HG03342 (cell line): Measurements from ENCODE around the gene PRKAG3.
"Not testable (repeated sequence)": the region's sequence is repeated elsewhere in the genome, so short reads cannot be mapped to it uniquely, and the experiment has no call there.

Experiments used
- ATAC-seq: cut with Tn5 transposase; IDR thresholded peaks from one replicate; pipeline ENCODE4 v1.9.1; 2021; ENCODE audit warnings: mild to moderate bottlenecking, moderate library complexity; ENCODE audit not compliant: unreplicated experiment

PRKAG3 gene

DNA sequence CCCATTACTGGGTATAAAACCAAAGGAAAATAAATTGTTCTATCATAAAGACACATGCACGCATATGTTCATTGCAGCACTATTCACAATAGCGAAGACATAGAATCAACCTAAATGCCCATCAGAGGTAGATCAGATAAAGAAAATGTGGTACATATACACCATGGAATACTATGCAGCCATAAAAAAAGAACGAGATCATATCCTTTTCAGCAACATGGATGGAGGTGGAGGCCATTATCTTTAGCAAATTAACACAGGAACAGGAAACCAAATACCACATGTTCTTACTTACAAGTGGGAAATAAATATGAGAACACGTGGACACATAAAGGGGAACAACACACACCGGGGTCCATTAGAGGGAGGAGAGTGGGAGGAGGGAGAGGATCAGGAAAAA, 12.7 kb upstream of the PRKAG3 start:
- not testable (repeated sequence) for ATAC-seq

DNA sequence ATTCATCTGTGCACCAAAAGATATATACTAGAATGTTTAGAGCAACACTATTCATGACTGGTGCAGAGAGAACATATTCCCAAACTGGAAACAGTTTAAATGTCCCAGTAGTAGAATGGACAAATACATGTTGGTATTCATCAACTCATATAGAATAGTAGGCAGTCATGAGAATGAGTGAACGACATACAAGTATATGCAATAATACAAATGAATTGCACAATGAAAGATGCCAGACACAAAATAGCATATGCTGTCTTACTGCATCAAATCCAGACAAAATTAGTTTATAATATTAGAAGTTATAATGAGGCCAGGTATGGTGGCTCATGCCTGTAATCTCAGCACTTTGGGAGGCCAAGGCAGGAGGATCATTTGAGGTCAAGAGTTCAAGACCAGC, 8.3 kb upstream of the PRKAG3 start:
- ATAC-seq = no peak

DNA sequence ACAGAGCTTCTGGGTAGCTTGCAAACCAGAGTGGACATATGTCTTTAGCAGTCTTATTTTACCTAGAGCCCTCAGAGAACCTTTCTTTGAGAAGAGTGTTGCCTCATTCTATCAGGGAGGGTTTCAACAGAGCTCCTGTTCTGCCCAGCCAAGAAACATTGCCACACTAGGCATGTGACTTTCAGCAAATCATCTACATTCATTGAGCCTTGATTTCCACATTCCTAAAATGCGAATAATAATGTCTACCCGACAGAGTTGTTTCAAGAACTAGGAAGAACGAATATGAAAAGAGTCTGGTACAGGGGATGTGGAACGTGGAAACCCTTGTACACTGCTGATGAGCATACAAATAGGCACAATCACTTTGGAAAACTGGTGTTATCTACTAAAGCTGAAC, 7.8 kb upstream of the PRKAG3 start:
- no peak for ATAC-seq

DNA sequence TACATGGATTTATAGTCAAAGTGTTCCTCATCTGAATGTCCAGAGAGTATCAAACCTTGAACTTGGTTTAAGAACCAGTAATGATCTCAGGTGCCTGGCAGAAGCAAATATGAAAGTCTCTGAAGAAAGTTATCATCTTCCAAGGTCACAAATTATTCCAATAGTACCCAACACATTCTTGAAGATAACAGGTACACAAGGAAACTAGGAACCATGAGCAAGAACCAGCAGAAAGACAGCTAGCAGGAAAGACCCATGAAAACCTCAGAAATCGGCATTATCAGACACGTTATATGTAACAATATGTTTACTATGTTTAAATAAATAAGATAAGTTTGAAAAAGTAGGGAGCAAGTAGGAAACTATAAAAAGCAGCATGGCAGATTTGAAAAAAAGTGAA, 5.9 kb upstream of the PRKAG3 start:
- ATAC-seq = no peak

DNA sequence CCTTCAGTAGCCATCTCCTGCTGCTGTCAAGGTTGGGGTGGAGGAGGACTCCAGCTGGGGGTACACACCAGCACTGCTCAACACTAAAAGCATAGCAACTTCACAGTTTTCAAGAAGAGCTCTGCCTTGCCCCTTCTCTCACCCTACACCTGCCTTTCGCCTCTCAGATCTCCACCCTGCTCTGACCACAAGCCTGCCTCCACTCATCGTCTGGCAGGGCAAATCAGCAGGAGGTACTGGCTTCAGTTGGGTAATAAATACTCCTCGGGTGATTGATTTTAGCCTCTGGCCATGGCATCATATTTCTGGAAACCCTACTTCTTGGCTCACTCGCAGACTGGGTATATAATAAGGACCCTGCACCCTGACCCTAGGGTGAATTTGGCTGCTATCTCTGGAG, 3.1 kb upstream of the PRKAG3 start:
- ATAC-seq = no peak

DNA sequence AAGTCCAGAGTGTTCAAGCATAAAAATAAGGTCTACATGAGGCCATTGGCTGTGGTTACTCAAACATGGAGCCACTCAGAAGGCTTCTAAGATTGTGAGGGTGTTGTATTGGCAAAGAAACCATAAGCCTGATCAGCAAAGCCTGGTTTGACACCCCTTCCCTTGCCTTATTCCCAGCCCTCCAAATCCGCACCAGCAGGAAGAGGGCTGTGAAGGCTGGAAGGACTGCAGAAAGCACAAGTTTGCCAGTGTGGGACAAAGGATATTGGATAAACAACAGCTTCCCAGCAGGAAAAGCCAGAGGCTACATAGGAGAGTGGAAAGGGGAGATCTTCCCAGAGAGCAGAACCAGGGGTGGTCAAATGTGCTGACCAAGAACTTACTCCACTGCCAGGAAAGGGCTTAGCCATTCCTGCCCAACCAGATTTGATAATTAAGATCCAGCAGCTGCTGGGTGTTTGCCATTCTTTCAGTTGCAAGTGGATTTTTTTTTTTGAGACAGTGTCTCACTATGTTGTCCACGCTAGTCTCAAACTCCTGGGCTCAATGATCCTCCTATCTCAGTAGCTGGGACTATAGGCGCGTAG, 1.5 kb upstream of the PRKAG3 start:
- no peak for ATAC-seq

DNA sequence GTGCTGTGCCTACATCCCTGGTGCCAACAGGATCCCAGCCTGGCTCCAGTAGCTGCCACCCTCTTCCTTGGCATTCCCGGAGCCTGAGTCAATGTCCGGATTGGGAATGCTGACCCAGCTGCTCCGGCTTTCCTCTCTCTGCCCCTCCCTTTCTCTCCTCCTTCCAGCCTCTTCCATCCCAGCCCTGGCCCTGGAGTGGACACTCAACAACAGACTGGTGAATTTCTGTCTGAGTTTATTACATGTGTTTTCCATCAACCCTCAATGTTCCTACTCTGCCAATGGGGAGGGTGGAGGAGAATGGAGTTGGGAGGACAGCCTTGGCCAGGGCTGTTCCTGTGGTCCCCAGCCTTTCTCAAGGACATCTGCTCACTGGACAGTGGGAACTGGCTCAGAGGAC, 917 bp upstream of the PRKAG3 start:
- no peak for ATAC-seq

DNA sequence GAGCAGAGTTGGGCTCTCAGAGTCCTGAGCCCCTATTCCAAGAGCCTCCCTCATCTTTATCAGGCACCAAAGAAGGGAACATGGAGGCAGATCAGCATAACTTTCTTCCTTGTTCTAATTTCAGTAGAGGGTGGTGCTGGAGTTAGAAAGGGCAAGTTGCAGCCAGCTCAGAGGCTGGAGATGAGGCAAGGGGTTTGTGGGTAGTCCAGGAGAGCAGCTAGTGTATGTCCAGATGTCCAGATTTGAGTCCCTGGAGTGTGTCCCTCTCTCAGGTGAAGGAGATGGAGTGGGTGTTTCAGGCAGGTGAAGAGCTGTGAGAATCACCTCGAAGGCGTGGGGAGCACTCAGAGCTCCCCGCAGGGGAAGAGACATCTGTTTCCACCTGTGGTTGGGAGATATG, 478 bp upstream of the PRKAG3 start:
- no peak for ATAC-seq

DNA sequence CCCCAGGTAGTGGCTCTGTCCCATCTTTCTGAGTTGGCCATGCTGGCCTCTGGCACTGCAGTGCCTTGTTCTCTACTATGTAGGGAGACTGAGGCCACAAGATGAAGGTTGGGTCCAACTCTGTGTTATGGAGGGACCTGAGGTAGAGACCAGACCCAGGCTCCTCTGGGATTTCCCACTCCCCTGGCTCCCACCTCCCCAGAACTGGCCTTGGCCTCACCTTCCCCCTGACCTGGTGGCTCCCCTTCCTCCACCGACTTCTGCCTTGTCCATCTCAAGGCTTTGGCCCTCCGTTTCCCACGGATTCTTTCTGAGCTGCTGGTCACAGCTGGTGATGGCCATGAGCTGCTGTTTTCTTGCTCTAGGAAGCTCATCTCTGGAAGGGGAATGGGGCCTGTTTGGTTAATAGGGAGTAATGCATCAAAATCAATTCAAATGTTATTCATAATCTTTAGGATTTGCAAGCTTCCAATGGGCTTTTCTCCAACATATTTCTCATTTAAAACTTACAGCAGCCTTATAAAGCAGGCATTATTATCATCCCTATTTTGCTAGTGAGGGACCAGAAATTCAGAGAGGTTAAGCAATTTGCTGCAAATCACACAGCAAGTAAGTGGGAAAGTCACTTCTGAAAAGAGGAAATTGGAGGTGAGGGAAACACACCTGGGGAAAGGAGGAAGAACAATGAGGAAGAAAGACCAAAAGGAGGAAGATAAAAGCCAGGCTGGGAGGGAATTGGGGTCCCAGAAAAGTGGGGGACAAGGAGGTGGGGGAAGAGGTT, 887 bp downstream of the PRKAG3 start:
- no peak for ATAC-seq

DNA sequence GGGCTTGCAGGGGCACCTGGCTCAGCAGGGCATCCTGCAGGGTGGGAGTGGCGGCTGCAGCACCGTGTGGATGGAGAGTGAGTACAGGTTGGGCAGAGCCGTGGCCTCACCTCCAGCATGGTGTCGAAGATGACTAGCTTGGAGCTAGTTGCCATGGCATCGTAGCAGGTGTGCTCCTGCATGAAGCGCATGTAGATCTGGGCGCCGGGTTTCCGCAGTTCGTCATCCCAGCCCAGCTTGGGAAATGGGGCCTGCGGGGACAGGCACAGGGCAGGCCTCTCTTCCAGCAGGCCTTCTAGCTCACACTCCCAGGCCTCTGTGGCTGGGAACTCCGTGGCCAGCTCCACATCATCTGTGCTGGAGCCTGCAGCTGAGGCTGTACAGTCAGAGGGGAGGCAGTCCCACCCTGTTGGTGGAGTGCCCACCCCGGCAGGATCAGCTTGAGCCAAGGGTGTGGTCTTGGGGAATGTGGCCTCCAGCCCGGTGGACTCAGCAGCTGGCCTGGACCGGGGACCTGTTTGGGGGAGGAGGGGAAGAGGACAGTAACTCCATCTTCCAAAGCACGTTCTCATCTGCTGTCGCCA, 1.6 kb downstream of the PRKAG3 start:
- no peak for ATAC-seq

DNA sequence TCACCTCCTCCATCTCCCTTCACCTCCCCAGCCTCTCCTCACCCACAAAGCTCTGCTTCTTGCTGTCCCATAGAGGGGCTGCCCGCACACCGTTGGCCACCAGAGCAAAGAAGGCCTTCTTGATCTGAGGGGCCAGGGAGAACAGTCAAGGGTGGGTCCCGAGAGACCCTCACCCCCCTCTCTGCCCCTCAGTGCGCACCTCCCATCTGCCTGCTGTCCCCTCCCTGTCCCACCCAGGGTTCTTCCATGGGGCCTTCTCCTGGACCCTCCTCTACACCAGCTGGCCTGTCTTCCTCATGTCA, 3.2 kb downstream of the PRKAG3 start:
- ATAC-seq = no peak

DNA sequence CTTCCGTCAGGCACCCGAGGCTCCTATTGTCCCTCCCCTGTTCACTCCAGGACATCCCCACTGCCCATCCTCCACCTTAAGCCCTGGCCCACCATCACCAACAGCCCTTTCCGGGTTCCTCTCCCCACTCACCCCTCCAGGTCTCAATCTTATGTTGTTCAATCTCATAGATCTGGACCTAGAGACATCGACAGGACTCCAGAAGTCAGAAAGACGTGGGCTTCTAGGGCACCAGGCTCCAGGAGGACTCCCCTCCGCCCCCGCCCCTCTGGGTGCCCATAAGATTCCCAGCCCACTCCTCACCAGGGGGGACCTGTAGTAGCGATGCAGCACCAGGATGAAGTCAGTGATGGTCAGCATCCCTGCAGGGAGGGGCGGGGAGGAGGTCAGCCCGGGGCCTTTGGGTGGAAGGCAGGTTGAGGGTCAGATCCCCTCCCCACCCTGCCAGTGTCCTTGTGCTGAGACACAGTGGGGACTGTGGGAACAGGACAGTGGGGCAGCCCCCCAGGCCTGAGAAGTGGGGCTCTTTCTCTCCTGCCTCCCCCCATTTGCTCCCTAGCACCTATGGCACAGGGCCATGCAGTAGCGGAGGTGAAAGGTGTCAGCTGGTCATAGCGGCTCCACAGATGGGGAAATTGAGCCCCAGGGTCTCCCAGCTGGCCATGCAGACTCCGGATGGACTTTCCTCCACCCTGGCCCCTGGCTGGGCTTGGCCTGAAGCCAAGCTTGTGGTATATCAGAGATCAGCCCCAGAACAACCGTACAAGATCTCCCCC, 3.7 kb downstream of the PRKAG3 start:
- no peak for ATAC-seq

DNA sequence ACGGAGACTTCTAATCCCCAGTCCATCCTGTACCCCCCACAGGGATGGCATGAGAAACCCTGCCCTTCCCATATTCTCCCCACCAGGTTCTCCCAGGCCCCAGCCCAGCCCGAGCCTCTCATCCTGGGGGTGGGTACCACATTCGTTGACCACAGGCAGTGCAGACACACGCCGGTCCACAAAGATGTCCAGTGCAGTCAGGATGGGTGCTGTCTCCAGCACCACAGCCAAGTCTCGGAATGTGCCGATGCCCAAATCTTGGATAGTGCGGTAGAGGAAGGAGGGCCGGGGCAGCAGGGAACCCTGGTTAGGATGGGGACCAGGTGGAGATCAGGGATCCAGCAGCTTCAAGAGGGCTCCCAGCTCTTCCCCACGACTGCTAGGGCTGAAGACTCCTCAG, 4.8 kb downstream of the PRKAG3 start:
- no peak for ATAC-seq

DNA sequence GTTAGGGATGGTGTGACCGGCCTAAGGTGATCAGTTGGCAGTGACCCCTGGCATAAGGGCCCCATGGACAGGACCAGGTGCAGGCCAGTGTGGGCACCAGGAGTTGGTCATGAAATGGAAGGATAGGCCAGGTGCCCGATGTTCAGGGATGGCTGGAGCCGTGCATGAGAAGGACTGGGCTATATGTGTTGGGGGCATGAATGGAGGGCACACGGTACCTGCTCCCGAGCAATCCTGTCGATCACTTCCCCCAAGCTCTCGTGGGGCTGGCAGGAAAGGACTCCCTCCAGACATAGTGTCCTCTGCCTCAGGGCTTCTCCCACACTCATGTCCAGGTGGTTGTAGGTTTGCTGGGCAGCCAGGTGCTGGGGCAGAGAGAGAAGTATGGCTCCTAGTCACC, 7.6 kb downstream of the PRKAG3 start:
- no peak for ATAC-seq

DNA sequence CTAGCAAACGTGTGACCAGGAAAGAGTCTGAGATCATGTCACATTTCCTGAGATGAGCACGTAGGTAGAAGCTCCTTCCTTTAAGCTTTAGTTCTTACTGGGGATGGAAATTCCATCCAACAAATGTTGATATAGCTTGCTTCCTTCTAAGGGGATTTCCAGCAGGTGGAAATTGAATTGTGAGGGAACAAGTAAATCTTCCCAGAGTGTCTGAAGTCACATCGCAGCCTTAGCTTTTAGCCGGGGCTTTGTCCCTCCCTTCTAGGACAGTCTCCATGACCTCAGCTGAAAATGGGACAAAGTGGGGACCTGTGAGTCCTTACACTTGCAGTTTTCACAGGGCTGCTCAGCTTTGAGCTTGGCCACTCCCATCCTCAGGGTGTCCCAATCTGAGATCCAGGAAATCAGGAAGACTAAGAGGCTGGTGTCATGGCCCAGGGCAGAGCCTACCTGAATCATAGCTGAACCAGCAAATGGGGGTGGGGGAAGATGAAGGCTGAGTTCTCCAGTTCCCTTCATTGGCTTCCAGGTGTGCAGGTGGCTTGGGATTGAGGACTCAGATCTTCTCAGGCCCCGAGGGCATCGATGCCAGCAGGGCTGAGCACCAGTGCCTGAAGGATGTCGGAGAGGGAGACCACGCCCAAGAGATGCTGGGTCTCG, 8.3 kb downstream of the PRKAG3 start:
- ATAC-seq = no peak

DNA sequence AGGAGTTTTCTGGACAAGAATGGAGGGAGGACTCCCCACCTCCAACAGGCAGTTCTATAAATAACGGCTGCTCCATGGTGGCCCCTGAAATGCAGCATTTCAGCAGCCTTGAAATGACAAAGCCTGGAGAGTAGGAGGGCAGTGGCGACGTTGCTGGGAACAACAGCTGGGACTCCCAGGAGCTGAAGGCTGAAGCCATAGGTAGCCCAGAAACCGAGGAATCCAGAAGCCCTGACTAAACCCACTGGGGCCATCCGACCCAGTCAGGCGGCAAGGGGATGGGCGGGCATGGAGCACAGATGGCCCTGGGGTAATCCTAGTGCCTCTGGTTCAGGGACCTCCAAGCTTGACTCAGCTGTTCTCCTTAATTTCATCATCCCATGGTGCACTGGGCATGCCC, 9.0 kb downstream of the PRKAG3 start:
- no peak for ATAC-seq

DNA sequence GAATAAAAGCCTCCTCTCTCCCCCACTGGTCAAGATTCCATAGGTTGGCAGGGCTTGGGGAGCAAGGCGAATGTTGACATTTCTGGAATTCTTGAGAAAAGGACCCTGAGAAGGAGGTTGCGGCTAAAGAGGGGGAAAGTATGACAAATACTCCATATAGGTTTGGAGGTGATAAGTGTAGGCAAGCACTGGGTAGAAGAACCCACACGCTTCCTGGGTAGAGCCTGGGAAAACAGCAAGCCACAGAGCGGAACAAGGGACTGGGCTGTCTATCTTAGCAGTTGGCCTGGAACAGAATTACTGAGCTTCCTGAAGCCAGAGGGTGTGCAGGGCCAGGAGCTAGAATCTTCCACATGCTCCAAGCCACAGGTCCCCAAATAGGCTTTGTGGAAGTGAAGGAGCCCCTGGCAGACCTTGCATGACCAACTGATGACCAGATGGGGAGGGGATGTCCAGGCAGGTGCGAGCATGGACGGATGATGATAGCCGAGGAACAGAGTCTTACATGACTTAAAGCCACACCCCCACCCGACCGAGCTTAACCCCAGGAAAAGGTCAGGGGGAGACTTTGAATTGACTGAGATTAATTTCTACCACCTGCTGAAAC, 9.9 kb downstream of the PRKAG3 start:
- ATAC-seq = no peak

DNA sequence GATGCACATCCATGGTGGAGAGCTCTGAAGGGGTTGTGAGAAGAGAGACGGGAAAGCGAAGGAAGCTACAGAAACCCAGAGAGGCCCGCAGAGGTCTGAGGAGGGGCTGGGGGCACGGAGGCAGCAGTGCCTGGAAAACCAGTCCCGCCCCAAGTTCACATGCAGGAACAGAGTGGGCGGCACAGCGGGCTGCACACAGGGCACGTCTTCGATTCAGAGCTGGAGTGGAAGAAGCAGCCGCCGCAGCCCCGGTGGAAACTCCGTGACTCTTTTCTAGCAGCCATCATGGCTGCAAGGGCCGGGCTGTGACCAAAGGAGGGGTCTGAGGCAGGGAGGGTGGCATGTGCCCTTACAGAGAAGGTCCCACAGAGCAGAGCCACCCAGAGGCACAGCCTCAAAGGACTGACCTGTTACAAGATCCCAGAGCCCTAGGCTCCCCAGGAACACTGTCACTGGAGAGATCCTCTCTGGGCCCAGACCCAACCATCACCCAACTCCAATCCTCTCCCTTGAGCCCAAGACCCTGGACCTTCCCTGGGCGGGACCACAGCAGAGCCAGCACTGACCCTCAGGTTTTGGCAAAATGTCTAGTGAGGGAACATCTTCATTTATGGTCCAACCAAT, 10.7 kb downstream of the PRKAG3 start:
- no peak for ATAC-seq

DNA sequence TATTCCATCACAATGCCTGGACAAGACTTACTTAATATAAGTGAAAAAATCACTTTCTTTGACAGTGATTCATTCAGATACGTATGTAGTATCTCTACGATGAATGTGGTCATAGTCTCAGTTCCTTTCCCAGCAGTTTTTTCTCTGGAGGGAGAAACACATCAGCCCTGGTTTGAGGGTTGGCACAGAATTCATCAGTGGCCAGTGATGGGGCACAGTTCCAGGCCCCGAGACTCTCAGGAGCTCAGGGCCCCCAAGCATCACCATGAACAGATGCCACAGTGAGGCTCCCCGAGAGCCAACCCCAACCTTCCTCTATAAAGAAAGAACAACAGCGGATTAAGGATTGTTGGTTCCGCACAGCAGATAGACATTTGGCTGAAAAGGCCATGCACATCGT, 12.5 kb downstream of the PRKAG3 start:
- ATAC-seq = no peak

DNA sequence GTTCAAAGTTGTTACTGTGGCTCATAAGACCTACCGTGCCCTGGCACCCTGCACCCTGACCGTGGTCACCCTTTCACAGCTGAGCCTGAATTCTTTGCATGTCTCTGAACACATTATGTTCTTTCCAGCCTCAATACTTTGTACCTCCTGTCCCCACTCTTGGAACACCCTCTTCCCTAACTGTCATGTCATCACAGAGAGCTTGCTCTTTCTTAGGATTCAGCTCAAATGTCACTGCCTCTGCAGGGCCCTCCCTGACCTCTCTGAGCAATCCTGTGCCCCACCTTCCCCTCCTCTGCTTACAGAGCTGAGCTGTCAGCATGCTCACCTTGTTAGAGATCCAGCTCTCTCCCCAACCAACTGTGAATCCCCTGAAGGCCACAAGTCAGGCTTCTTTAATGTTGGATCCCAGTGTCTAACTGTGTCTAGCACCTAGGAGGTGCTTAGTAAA, 15.0 kb downstream of the PRKAG3 start:
- no peak for ATAC-seq

DNA sequence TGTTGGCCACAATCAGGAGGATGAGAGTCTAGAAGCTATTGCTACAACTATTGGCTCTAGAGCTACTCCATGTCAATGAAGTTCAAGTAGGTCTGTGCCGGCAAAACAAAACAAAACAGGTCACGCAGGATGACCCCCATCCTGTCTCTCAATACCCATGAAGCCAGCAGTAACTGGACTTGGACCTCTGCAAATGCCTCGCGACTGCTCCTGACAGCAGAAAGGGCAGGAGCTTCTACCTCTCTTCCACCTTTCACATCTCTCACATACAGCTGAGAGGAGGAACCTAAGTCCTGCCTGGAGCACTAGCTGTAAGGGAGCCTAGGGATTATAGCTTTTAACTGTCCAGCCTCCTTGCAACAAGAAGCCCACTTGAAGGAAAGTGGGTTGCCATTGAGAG, 16.0 kb downstream of the PRKAG3 start:
- no peak for ATAC-seq
